PFSK-1 (cell line): ENCODE measurements around the gene TTLL10.

Experiments
- FOXP2 ChIP-seq: optimal IDR thresholded peaks from 2 replicates; pipeline ENCODE3; 2011; ENCODE audit warnings: borderline replicate concordance, control low read depth, inconsistent platforms; ENCODE audit not compliant: insufficient read depth; ENCODE audit errors: extremely low read length, extremely low read depth
- POLR2AphosphoS5 ChIP-seq: IDR thresholded peaks from 2 replicates; pipeline ENCODE4 v1.6.1; 2012; ENCODE audit warnings: low read depth, mild to moderate bottlenecking, control low read depth, low read length, moderate library complexity
- REST ChIP-seq, 2 experiments: IDR thresholded peaks; 2 replicates each; pipeline versions ENCODE4 v1.6.1 to v1.8.0; 2011 to 2012; ENCODE audit warnings: low read depth in 2 of 2, low read length in 2 of 2, control low read depth in 1 of 2, inconsistent platforms in 1 of 2, mild to moderate bottlenecking in 1 of 2, moderate library complexity in 1 of 2; ENCODE audit not compliant: insufficient read depth in 1 of 2
- SIN3A ChIP-seq: IDR thresholded peaks from 2 replicates; pipeline ENCODE4 v1.6.1; 2012; ENCODE audit warnings: mild to moderate bottlenecking, low read length, moderate library complexity, borderline replicate concordance; ENCODE audit not compliant: insufficient read depth
- TAF1 ChIP-seq: IDR thresholded peaks from 2 replicates; pipeline ENCODE4 v1.6.1; 2012; ENCODE audit warnings: low read length, control low read depth, borderline replicate concordance; ENCODE audit not compliant: insufficient read depth

DNA sequence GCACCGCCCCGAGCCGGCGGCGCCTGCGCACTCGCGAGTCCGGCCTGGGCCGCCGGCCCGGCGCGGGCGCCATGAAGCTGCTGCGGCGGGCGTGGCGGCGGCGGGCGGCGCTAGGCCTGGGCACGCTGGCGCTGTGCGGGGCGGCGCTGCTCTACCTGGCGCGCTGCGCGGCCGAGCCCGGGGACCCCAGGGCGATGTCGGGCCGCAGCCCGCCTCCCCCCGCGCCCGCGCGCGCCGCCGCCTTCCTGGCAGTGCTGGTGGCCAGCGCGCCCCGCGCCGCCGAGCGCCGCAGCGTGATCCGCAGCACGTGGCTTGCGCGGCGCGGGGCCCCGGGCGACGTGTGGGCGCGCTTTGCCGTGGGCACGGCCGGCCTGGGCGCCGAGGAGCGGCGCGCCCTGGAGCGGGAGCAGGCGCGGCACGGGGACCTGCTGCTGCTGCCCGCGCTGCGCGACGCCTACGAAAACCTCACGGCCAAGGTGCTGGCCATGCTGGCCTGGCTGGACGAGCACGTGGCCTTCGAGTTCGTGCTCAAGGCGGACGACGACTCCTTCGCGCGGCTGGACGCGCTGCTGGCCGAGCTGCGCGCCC lies 58.6 kb downstream of the TTLL10 start, which contains the start of gene B3GALT6:
- no peak for TF ChIP-seq SIN3A
- TF ChIP-seq POLR2AphosphoS5 = no peak
- no peak for TF ChIP-seq TAF1
- no peak for TF ChIP-seq REST (IDR thresholded peaks at IDR 0.05; ENCODE audit: insufficient read depth in 1 of 2, low read depth in 2 of 2, low read length in 2 of 2)
- TF ChIP-seq FOXP2 = no peak
